HEK293 (cell line): ENCODE results near the gene SNAPC5.

Source experiments
- CTCF ChIP-seq: fragments of 450-650 bp; formaldehyde crosslinking; IDR thresholded peaks from 2 replicates; pipeline ENCODE4 v1.5.1; 2016; ENCODE audit warnings: missing biosample characterization, missing genetic modification characterization
- KLF16 ChIP-seq: fragments of 450-650 bp; formaldehyde crosslinking; IDR thresholded peaks from 2 replicates; pipeline ENCODE4 v1.5.1; 2017; ENCODE audit warnings: missing biosample characterization, missing genetic modification characterization
- PRDM2 ChIP-seq: fragments of 450-650 bp; formaldehyde crosslinking; IDR thresholded peaks from 2 replicates; pipeline ENCODE4 v1.5.1; 2016; ENCODE audit warnings: missing biosample characterization, missing genetic modification characterization, borderline replicate concordance
- YY1 ChIP-seq: fragments of 450-650 bp; formaldehyde crosslinking; IDR thresholded peaks from 2 replicates; pipeline ENCODE4 v1.5.1; 2018; ENCODE audit warnings: missing biosample characterization, missing genetic modification characterization
- ZBTB1 ChIP-seq: fragments of 450-650 bp; formaldehyde crosslinking; IDR thresholded peaks from 2 replicates; pipeline ENCODE4 v1.5.1; 2016; ENCODE audit warnings: missing biosample characterization, missing genetic modification characterization
- ZBTB44 ChIP-seq: fragments of 450-650 bp; IDR thresholded peaks from 2 replicates; pipeline ENCODE4 v1.5.1; 2018; ENCODE audit warnings: missing biosample characterization, mild to moderate bottlenecking, missing genetic modification characterization
- ZBTB49 ChIP-seq: fragments of 450-650 bp; formaldehyde crosslinking; IDR thresholded peaks from 2 replicates; pipeline ENCODE4 v1.5.1; 2016; ENCODE audit warnings: missing biosample characterization, missing genetic modification characterization, low read depth
- ZNF184 ChIP-seq: fragments of 450-650 bp; IDR thresholded peaks from 2 replicates; pipeline ENCODE4 v1.5.1; 2018; ENCODE audit warnings: missing biosample characterization, mild to moderate bottlenecking, missing genetic modification characterization
- ZNF561 ChIP-seq: fragments of 450-650 bp; IDR thresholded peaks from 2 replicates; pipeline ENCODE4 v1.5.1; 2018; ENCODE audit warnings: missing biosample characterization, missing genetic modification characterization, borderline replicate concordance
- ZNF843 ChIP-seq: fragments of 450-650 bp; formaldehyde crosslinking; IDR thresholded peaks from 2 replicates; pipeline ENCODE4 v1.5.1; 2016; ENCODE audit warnings: missing biosample characterization, missing genetic modification characterization

GRCh38 chr15:66545255-66545654 lies 47.7 kb upstream of the SNAPC5 start:
- TF ChIP-seq ZBTB44, result no peak
- no peak for TF ChIP-seq ZNF561
- no peak for TF ChIP-seq CTCF (tag by site-specific recombination)
- no peak for TF ChIP-seq ZNF843
- TF ChIP-seq ZBTB1 (tag by site-specific recombination), result no peak
- TF ChIP-seq ZNF184 (tag by site-specific recombination), result no peak
- no peak for TF ChIP-seq YY1
- no peak for TF ChIP-seq ZBTB49
- no peak for TF ChIP-seq PRDM2 (tag by site-specific recombination)
- TF ChIP-seq KLF16 (tag by site-specific recombination), result no peak
